Bone marrow (tissue), 2 donors: ENCODE results near the gene AIG1.
"Not testable (repeated sequence)": the region's sequence is repeated elsewhere in the genome, so short reads cannot be mapped to it uniquely, and the experiment has no call there.

ENCODE experiments used
- DNase-seq, 2 donors: peaks; one replicate each; lab custom pipeline; 2025; lab: John Stamatoyannopoulos, UW

The AIG1 gene, protein sequence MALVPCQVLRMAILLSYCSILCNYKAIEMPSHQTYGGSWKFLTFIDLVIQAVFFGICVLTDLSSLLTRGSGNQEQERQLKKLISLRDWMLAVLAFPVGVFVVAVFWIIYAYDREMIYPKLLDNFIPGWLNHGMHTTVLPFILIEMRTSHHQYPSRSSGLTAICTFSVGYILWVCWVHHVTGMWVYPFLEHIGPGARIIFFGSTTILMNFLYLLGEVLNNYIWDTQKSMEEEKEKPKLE

DNA sequence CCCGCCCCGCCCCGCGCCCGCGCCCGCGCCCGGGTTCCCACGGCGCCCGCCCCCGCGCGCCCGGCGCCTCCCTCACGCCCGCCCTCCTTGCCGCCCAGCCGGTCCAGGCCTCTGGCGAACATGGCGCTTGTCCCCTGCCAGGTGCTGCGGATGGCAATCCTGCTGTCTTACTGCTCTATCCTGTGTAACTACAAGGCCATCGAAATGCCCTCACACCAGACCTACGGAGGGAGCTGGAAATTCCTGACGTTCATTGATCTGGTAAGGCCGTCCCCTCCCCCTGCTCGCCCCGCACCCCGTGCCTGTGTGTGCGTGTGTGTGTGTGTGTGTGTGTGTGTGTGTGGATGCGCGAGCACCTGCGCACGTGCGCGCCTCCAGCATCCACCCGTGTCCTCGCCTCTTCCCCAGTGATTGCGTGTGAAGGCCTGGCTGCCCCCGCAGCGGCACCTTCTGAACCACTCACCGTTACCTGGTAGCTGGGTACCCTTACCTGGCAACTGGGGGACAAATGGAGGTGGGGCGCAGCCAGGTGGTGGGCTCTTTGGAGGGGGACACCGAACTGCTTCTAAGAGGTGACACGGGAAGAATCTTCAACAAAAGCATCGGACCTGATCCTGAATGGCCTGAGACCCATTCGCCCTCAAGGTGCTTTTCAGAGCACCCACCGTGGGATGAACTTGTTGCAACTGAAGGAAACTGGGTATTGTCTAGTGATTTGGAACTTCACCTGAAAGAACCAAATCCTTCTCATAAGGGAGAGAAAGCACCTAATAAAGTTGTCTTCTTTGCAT, at the start of gene AIG1:
TSS of gene AIG1 (plus strand) at position 84 of the 791 bp plus-strand sequence. CDS start at position 121, 37 bp downstream.
- DNase-seq, result peak in 1 of 2 donors; percentile 75

DNA sequence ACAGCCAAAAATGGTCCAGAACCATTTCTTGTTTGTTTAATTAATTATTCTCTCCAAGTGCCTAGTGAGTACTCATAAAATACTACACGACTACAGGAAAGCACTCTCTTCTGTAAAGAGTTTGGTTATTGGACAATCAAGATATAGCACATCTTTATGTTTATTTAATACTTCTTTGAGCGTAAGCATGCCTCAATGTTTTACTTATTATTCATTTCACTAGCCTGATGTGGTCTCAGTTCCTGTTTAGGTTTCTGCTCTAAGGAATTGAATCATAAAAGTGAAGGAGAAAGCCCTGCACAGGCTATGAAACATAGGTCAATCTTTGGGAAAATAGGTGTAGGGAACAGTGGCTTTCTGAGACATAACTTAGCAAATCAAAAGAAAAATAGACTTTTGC, 45.9 kb upstream of the AIG1 start:
- no peak for DNase-seq

DNA sequence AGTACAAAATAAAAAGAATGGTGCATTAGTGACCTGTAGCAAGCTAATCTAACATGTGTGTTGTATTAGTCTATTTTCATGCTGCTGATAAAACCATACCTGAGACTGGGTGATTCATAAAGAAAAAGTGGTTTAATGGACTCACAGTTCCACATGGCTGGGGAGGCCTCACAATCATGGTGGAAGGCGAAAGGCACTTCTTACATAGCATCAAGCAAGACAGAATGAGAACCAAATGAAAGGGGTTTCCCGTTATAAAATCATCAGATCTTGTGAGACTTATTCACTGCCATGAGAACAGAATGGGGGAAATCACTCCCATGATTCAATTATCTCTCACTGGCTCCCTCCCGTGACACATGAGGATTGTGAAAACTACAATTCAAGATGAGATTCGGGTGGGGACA, 45.4 kb upstream of the AIG1 start:
- no peak for DNase-seq

DNA sequence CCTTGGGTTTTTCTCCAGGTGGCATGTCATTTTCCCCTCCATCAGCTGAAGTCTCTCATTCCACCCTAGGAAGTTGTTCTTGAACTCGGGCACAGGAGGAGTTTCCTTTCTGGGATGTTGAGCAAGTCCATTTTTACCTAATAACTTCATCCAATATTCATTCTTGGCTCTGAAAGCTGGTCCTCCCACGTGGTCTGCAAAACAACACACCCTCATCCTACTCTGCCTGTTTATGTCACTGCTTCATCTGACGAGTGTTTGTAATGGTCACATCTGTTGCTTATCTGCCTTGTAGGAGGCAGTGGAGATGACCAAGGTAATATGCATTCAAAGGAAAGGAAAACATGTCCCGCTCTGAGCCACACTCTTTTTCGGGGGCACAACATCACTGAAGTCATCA, 41.7 kb upstream of the AIG1 start:
- DNase-seq, result no peak

DNA sequence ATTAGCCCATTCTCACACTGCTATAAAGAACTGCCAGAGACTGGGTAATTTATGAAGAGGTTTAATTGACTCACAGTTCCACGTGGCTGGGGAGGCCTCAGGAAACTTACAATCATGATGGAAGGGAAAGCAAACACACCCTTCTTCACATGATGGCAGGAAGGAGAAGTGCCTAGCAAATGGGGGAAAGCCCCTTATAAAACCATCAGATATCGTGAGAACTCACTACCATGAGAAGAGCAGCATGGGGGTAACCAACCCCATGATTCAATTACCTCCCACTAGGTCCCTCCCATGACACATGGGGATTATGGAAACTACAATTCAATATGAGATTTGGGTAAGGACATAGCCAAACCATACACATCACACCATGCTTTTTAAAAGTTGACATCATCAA, 39.8 kb upstream of the AIG1 start:
- not testable (repeated sequence) for DNase-seq

DNA sequence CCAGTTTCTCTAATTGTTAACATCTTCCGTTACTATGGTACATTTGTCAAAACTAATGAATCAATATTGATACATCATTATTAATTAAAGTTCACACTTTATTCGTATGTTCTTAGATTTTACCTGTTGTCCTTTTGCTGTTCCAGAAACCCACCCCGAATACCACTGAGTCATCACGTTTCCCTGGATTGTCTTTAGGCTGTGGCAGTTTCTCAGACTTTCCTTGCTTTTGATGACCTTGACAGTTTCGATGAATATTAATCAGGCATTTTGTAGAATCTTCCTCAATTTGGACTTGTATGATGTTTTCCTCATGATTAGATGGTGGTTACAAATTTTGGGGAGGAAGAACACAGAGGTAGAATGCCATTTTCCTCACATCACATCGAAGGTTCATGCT, 39.1 kb upstream of the AIG1 start:
- no peak for DNase-seq

DNA sequence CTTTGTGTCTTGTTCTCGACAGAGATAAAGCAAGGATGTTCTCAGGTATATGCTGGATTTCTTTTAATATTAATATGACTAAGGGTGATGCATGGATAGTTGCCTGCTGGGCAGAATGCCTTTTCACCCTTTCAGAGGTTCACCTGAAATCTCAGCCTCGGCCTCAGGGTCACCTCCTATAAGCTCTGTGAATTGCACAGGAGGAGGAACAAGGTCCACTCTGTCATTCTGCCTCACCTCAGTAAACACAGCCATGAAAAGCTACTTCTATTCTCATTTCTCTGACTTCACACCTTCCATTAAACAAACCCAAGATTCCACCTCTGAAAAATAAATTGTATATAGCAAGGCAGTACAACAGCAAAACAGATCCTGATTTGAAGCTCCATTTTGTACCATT, 38.1 kb upstream of the AIG1 start:
- no peak for DNase-seq

DNA sequence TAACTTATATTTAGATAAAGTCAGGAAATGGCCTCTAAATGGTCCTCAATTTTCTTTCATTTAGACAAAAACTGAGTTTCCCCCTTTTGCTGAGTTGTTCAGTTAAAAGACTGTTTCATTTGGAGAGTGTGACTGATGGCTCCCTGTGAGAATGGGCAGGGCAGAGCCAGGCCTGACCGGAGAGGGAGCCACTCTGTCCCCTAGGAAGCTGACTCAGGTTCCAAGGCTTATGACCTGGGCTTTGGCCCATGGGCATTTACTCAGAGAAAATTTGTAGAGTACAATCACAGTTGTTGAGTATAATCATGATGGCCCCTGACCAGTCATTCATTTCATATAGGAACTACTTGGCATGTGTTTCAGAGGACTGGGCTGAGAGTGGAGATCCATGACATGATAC, 37.0 kb upstream of the AIG1 start:
- no peak for DNase-seq

DNA sequence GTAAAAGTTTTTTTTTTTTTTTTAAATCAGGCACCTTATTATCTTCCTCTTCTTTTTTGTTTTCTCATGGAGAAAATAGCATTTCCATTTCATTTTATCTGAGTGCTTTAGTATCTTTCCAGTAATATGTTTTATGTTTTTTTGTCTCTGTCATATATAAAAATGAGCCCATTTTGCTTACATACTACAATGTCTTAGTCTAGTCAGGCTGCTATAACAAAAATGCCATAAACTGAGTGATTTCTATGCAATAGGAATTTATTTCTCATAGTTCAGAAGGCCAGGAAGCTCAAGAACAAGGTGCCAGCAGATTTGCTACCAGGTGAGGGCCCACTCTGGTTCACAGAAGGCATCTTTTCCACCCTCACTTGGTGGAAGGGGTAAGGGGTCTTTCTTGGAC, 35.7 kb upstream of the AIG1 start:
- no peak for DNase-seq

DNA sequence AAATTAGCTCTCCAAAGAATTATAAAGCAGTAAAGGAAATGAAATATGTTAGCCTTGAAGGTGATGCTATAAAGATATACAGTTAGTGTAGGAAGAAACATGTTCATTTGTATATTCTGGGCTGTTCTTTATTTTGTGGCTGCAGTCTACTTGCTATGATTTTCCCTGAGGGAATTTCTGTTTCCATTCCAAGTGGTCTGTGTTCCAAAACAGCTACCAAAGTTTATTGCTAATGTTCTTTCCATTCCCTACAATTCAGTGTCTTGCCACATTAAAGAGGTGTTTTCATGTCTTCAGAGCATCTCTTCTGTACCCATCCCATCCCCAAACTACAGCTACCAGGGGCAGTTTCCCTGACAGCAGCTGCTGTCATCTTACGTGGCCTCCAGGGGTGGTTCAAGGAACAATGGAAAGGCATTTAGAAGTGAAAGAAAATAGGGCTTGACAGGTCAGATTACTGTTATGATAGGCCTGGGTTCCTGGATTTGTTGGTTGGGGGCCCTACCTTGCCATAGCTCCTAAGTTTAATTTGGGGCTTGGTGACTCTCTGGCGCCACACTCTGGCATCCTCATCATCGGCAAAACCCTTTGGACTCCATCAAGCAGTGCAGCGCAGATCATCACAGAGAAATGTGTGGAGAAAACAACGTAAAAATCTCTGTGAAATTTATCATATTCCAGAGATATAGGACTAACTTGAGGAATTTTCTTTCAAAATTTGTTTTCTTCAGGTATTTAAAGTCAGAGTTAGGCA, 33.8 kb upstream of the AIG1 start:
- peak in 1 of 2 donors; percentile 3 for DNase-seq

DNA sequence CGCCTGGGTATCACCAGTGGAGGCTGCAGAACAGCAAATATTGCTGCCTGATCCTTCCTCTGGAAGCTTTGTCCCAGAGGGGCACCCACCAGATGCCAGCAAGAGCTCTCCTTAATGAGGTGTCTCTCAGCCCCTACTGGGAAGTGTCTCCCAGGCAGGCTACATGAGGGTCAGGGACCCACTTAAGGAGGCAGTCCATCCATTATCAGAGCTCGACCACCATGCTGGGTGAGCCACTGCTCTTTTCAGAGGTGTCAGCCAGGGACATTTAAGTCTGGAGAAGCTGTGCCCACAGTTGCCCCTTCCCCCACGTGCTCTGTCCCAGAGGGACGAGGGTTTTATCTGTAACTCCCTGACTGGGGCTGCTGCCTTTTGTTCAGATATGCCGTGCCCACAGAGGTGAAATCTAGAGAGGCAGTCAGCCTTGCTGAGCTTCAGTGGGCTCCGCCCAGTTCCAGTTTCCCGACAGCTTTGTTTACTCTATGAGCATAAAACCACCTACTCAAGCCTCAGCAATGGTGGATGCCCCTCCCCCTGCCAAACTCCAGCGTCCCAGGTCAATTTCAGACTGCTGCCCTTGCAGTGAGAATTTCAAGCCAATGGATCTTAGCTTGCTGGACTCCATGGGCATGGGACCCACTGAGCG, 25.9 kb upstream of the AIG1 start:
- DNase-seq, result no peak

DNA sequence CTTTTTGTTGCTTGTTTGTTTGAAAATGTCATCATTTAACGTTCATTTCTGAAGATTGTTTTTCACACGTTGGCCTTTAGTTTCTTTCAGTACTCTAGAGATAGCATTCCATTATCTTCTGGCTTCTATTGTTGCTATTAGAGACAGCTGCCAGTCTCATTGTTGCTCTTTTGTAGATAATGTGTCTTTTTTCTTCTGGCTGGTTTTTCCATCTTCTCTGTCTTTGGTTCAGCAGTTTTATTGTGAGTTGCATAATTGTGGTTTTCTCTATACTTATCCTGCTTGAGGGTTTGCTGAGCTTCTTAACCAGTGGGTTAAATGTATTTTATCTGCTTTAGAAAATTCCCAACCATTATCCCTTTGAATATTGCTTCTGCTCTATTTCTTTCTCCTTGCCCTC, 23.2 kb upstream of the AIG1 start:
- no peak for DNase-seq

DNA sequence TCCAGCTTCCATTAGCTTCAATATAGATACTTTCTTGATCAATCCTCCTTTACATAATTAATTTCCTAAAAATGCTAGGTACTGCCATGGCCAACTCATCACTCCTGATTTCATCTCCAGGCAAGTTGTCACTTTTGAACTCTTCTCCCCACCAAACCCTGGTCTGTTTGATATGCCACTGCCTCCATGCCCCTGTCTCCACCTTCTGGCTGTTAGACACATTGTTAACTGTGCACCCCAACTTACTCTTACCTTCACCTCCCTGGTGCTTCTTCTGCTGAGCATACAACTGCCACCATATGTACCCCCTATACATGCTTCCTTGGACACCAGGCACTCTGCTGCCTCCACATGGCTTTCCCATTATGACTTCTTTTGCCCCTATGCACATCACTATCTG, 21.9 kb upstream of the AIG1 start:
- DNase-seq, result no peak

DNA sequence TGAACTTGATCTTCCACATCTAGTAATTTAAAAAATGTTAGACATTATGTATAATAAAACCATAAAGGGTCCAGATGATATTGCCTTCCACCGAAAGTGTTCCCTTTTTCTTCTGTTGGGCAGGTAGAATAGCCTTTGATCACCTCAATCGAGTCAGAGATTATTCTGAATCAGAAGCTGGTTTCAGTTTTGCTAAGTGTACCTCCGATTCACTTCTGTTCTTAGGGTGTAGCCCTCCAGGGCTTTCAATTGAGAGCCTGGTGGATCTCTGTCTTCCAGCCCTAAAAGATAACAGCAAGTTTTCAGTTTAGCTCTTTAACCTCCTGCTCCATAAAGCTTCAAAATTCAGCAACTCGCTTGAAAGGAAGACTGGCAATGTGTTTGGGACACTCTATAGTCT, 21.1 kb upstream of the AIG1 start:
- DNase-seq, result no peak

DNA sequence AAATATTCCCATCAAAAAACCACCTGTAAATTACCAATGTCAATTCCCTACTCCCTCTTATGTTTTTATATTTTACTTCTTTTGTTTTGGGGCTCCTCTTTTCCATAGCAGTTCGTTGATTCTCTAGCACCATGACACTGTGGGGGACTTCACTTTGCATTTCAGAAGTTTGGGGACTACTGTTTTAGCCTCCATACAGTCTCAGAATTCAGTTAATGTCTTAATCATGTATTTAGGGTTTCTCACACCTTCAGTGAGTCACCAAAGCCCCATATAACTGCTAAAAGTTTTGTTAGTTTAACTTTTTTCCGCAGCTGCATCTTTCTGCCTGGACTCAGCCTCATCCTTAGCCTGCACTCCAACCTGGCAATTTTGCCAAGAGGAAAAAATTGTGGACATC, 20.7 kb upstream of the AIG1 start:
- DNase-seq, result no peak

DNA sequence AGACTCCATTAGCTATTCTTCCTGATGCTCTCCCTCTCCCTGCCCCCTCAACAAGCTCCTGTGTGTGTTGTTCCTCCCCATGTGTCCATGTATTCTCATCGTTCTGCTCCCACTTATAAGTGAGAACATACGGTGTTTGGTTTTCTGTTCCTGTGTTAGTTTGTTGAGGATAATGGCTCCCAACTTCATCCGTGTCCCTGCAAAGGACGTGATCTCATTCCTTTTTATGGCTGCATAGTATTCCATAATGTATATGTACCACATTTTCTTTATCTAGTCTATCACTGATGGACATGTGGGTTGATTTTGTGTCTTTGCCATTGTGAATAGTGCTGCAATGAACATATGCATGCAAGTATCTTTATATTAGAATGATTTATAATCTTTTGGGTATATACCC, 16.3 kb upstream of the AIG1 start:
- not testable (repeated sequence) for DNase-seq

DNA sequence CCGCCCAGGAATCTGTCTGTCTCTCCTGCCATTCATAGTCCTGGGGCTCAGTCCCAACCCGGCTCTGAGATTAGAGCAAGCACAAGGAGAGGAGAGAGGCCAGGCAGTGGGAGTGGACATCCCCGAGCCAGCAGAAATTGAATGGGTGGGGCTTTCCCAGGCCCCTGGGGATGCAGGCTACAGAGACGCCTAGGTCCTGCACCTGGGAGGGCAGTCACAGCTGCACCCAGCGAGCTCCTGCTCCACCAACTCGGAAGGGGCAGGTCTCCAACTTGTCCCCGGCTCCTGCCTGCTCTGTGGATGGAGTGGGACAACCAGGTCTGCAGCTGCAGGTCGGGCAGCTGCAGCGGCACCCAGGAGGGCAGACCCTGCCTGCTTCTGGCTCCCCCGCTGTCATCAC, 11.1 kb upstream of the AIG1 start:
- DNase-seq, result no peak

DNA sequence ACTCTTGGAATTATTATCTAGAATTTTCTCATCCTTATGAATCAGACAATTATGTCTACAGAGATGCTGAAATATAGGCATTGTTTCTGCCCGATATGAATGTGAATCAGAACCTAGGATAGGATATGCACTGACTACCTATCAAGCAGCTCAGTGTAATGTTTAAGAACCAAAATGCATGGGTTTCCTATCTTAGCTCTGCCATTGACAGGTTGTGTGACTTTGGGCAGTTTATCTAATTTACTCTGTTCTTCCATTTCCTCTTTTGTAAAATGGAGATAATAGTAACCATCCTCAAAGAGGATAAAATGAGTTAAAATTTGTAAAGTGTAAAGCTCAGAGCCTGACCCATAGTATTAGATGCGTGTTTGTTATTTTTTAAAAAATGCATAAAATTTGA, 10.2 kb upstream of the AIG1 start:
- no peak for DNase-seq

DNA sequence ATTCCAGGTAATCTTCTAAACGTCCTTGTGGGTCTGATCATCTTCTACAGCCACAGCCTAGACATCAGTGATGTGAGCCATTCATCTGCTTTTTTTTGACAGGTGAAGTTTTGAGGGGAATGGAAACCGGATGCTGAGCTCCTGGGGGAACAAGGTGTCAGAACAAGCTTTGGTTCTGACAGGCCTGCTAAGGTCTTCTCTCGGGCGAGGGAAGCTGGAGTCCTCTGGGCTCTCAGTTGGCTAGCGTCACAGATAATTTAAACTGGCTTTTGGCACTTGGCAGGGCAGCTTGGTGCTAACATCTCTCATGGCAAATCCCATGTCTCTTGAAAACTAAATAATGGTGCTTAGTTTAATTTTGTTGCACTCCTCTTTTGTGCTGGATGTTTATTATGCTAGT, 8.4 kb upstream of the AIG1 start:
- no peak for DNase-seq

DNA sequence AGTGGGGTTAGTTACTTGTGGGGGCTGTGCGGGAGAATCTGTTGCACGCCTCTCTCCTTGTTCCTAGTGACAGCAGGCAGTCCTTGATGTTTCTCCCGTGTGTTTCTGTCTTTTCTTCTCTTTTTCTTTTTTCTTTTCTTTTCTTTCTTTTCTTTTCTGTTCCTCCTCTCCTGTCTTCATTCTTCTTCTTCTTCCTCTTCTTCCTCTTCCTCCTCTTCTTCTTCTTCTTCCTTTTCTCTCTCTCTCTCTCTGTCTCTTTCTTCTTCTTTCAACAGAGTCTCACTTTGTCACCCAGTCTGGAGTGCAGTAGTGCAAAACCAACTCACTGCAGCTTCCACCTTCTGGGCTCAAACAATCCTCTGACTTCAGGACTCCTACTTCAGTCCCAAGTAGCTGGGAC, 6.8 kb upstream of the AIG1 start:
- no peak for DNase-seq

DNA sequence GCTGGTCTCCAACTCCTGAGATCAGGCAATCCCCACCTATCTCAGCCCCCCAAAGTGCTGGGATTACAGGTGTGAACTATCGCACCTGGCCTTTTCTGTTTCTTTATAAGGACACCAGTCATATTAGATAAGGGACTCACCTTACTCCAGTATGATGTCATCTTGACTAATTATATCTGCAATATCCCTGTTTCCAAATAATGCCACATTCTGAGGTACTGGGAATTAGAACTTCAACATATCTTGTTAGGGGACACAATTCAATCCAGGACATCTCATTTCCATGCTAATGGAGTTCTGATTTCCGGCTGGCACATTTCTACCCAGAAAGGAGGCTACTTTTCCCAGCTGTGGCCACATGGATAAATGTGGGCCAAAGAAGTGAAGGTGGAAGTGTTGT, 6.4 kb upstream of the AIG1 start:
- DNase-seq, result no peak

DNA sequence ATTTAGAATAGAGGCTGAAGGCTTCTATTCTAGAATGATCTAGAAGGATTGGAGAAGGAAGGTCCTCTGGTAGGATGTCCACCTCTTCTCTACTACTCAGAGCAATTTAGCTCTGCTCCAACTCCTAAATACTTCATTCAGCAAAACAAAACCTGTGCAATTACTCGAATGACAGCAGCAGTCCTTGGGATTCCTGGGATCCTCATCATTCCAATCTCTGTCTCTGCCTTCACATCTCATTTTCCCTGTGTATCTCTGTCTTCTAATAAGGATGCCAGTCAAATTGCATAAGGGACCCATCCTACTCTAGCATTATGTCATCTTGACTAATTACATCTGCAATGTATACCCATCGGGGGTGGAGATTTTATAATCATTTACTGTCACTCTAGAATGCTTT, 5.5 kb upstream of the AIG1 start:
- no peak for DNase-seq

DNA sequence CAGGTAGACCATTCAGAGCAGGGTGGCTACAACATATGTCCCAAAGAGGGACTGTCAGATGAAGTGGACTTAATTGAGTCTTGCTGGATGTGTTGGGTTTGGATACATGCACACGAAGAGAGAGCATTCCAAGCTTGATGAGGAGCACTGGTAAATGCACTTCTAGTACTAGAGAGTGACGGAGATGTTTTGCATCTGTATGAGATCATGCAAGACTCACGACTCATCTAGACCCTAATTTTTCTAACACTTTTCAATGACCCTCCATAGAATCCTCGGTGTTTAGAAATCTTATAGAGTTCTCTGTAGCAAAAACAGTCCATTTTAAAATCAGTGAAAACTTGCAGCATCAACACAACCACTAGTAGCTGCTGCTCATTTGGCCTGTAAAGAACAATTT, 4.8 kb upstream of the AIG1 start:
- DNase-seq, result no peak
